Stimulated activated CD4-positive, alpha-beta T cell treated with anti-CD3 and anti-CD28 coated beads, Interleukin-2, amount 100 ng/mL, for 24 hours (primary cell): ENCODE data around the gene SH3BGR.
"Not testable (repeated sequence)": the region's sequence is repeated elsewhere in the genome, so short reads cannot be mapped to it uniquely, and the experiment has no call there.

Source experiments
- DNase-seq, 2 donors: peaks; one replicate each; pipeline ENCODE4 v3.0.0-alpha.2; 2020

SH3BGR gene

GRCh38 chr21:39518055-39518846, 66.5 kb downstream of the SH3BGR start:
- DNase-seq = peak; percentile 28 to 50

- no peak for DNase-seq
These were observed 67.1 kb downstream of the SH3BGR start for GRCh38 chr21:39518847-39519210.

- no peak for DNase-seq
These were observed 68.1 kb downstream of the SH3BGR start for GRCh38 chr21:39519835-39520234.

- DNase-seq = no peak
These were observed 71.6 kb downstream of the SH3BGR start for GRCh38 chr21:39523399-39523798.

GRCh38 chr21:39523915-39524314, 72.1 kb downstream of the SH3BGR start:
- no peak for DNase-seq

GRCh38 chr21:39525129-39525528, 73.4 kb downstream of the SH3BGR start:
- no peak for DNase-seq

- DNase-seq = no peak
These were observed 73.8 kb downstream of the SH3BGR start for GRCh38 chr21:39525601-39526000.

- no peak for DNase-seq
These were observed 75.4 kb downstream of the SH3BGR start for GRCh38 chr21:39527067-39527595.

- DNase-seq = no peak
These were observed 76.1 kb downstream of the SH3BGR start for GRCh38 chr21:39527664-39528381.

- no peak for DNase-seq
These were observed 77.3 kb downstream of the SH3BGR start for GRCh38 chr21:39529026-39529425.

GRCh38 chr21:39531064-39531463, 79.3 kb downstream of the SH3BGR start:
- DNase-seq = no peak

GRCh38 chr21:39531840-39532239, 80.1 kb downstream of the SH3BGR start:
- DNase-seq = no peak

GRCh38 chr21:39533545-39534380, 82.0 kb downstream of the SH3BGR start:
- DNase-seq = no peak

- no peak for DNase-seq
These were observed 84.1 kb downstream of the SH3BGR start for GRCh38 chr21:39535646-39536437.

- no peak for DNase-seq
These were observed 85.1 kb downstream of the SH3BGR start for GRCh38 chr21:39536835-39537234.

GRCh38 chr21:39537571-39537970, 85.8 kb downstream of the SH3BGR start:
- no peak for DNase-seq

- no peak for DNase-seq
These were observed 86.8 kb downstream of the SH3BGR start for GRCh38 chr21:39538453-39539042.

- not testable (repeated sequence) for DNase-seq
These were observed 88.6 kb downstream of the SH3BGR start for GRCh38 chr21:39540367-39540766.

GRCh38 chr21:39542736-39543135, 91.0 kb downstream of the SH3BGR start:
- DNase-seq = no peak

GRCh38 chr21:39546522-39546921, 94.8 kb downstream of the SH3BGR start:
- DNase-seq = no peak

- no peak for DNase-seq
These were observed 101.1 kb downstream of the SH3BGR start for GRCh38 chr21:39552856-39553255.

GRCh38 chr21:39553331-39553730, 101.6 kb downstream of the SH3BGR start:
- DNase-seq = no peak
